SK-N-SH (cell line): ENCODE results near the gene C2orf15. TPM values are rescaled to one million over a fixed set of nuclear protein-coding genes. Genes with fewer than 3 reads are reported as not detected.

Source experiments
- CTCF ChIA-PET: fragments of 300-600, 350-600 bp; formaldehyde crosslinking; extraction: SDS; loops from one replicate; lab custom pipeline; 2021; lab: Yijun Ruan, JAX
- POLR2A ChIA-PET: fragments of 350-600 bp; sonication (Branson Sonifier 250); formaldehyde crosslinking; extraction: SDS; loops from one replicate; lab custom pipeline; 2020; ENCODE audit warnings: antibody characterized with exemption, inconsistent platforms; lab: Yijun Ruan, JAX
- DNase-seq: peaks from one replicate; pipeline ENCODE4 v3.0.0; 2012
- H2AFZ ChIP-seq: fragments of 200-600 bp; sonication (generic); 2 replicates; pipeline ENCODE4 v1.8.1; 2016; ENCODE audit warnings: antibody characterized with exemption, mild to moderate bottlenecking, low read depth
- H3F3A ChIP-seq: fragments of 200-600 bp; sonication (generic); replicated peaks from 2 replicates; pipeline ENCODE3; 2016; ENCODE audit warnings: antibody characterized with exemption, mild to moderate bottlenecking; ENCODE audit not compliant: insufficient read depth
- H3K27ac ChIP-seq, 2 experiments: fragments of 200-500 bp in 1 of 2; fragments of 200-600 bp in 1 of 2; sonication (Bioruptor generic) in 1 of 2; sonication (generic), shearing (Covaris generic) in 1 of 2; 2 replicates each; pipeline versions ENCODE4 v1.5.1 to v1.6.1; 2014 to 2016; ENCODE audit warnings: low read depth in 2 of 2, inconsistent platforms in 1 of 2, low read length in 1 of 2, mild to moderate bottlenecking in 1 of 2, mixed read lengths in 1 of 2
- H3K27me3 ChIP-seq: fragments of 200-600 bp; sonication (generic), shearing (Covaris generic); 2 replicates; pipeline ENCODE4 v1.6.1; 2016; ENCODE audit warnings: mixed run types; ENCODE audit not compliant: insufficient read depth
- H3K36me3 ChIP-seq, 2 experiments: fragments of 200-500 bp in 1 of 2; fragments of 200-600 bp in 1 of 2; sonication (Bioruptor generic) in 1 of 2; sonication (generic) in 1 of 2; replicated peaks in 1 of 2; 2 replicates each; pipeline versions ENCODE3 to v1.5.1; 2014 to 2016; ENCODE audit warnings: low read length in 1 of 2, mild to moderate bottlenecking in 1 of 2; ENCODE audit not compliant: insufficient read depth in 2 of 2, control insufficient read depth in 1 of 2
- H3K4me1 ChIP-seq, 2 experiments: fragments of 200-500 bp in 1 of 2; fragments of 200-600 bp in 1 of 2; sonication (Bioruptor generic) in 1 of 2; sonication (generic), shearing (Covaris generic) in 1 of 2; 2 replicates each; pipeline versions ENCODE4 v1.5.1 to v1.6.1; 2014 to 2016; ENCODE audit warnings: low read depth in 1 of 2, low read length in 1 of 2, mixed run types in 1 of 2; ENCODE audit not compliant: insufficient read depth in 2 of 2, control insufficient read depth in 1 of 2
- H3K4me2 ChIP-seq: fragments of 200-600 bp; sonication (generic), shearing (Covaris generic); 2 replicates; pipeline ENCODE4 v1.6.1; 2017; ENCODE audit warnings: mixed run types
- H3K4me3 ChIP-seq, 2 experiments: fragments of 200-500 bp in 1 of 2; fragments of 200-600 bp in 1 of 2; sonication (Bioruptor generic) in 1 of 2; sonication (generic), shearing (Covaris generic) in 1 of 2; 2 replicates each; pipeline versions ENCODE4 v1.5.1 to v1.8.1; 2014 to 2016; ENCODE audit warnings: low read depth in 2 of 2, inconsistent platforms in 1 of 2, low read length in 1 of 2, mild to moderate bottlenecking in 1 of 2, mixed read lengths in 1 of 2, moderate library complexity in 1 of 2
- H3K79me2 ChIP-seq: fragments of 200-600 bp; sonication (generic); 2 replicates; pipeline ENCODE4 v1.8.1; 2017; ENCODE audit warnings: mild to moderate bottlenecking; ENCODE audit not compliant: insufficient read depth
- H3K9ac ChIP-seq: fragments of 200-600 bp; sonication (generic); 2 replicates; pipeline ENCODE4 v1.6.1; 2017; ENCODE audit warnings: mixed run types
- H3K9me2 ChIP-seq: fragments of 200-600 bp; sonication (generic); 2 replicates; pipeline ENCODE4 v1.6.1; 2017; ENCODE audit warnings: mixed run types
- H3K9me3 ChIP-seq: fragments of 200-600 bp; sonication (generic); 2 replicates; pipeline ENCODE4 v1.6.1; 2017; ENCODE audit warnings: mixed run types, mild to moderate bottlenecking, moderate library complexity
- H4K20me1 ChIP-seq: fragments of 200-600 bp; sonication (generic); 2 replicates; pipeline ENCODE4 v1.6.1; 2017; ENCODE audit warnings: mild to moderate bottlenecking, mixed run types; ENCODE audit not compliant: insufficient read depth
- ELF1 ChIP-seq: IDR thresholded peaks from 2 replicates; pipeline ENCODE4 v1.4.0; 2012
- EZH2phosphoT487 ChIP-seq: fragments of 200-600 bp; sonication (generic); IDR thresholded peaks from 2 replicates; pipeline ENCODE4 v1.6.1; 2017; ENCODE audit warnings: low read depth, mixed run types, mild to moderate bottlenecking, antibody characterized with exemption, moderate library complexity, borderline replicate concordance
- FOSL2 ChIP-seq: IDR thresholded peaks from 2 replicates; pipeline ENCODE4 v1.4.0; 2012; ENCODE audit warnings: low read depth, mild to moderate bottlenecking, moderate library complexity, borderline replicate concordance
- GABPA ChIP-seq: IDR thresholded peaks from 2 replicates; pipeline ENCODE4 v1.4.0; 2012; ENCODE audit warnings: low read depth, mild to moderate bottlenecking
- GATA2 ChIP-seq: sonication (generic); formaldehyde crosslinking; IDR thresholded peaks from 2 replicates; pipeline ENCODE4 v1.5.0; 2020; ENCODE audit warnings: mild to moderate bottlenecking, missing genetic modification reagents
- MAX ChIP-seq: IDR thresholded peaks from 2 replicates; pipeline ENCODE4 v1.4.0; 2012; ENCODE audit warnings: low read depth
- MXI1 ChIP-seq: IDR thresholded peaks from 2 replicates; pipeline ENCODE4 v1.6.1; 2012; ENCODE audit warnings: mild to moderate bottlenecking, low read depth, low read length, improper control_type of control experiment
- NFIC ChIP-seq: IDR thresholded peaks from 2 replicates; pipeline ENCODE4 v1.4.0; 2012; ENCODE audit warnings: borderline replicate concordance
- NRF1 ChIP-seq: IDR thresholded peaks from 2 replicates; pipeline ENCODE4 v1.6.1; 2012; ENCODE audit warnings: low read depth, mild to moderate bottlenecking, low read length
- POLR2AphosphoS5 ChIP-seq: IDR thresholded peaks from 2 replicates; pipeline ENCODE4 v1.6.1; 2012; ENCODE audit warnings: low read depth, low read length
- RAD21 ChIP-seq: IDR thresholded peaks from 2 replicates; pipeline ENCODE4 v1.6.1; 2012; ENCODE audit warnings: mild to moderate bottlenecking, low read length
- RCOR1 ChIP-seq: fragments of 150-350 bp; IDR thresholded peaks from 2 replicates; pipeline ENCODE4 v1.6.1; 2017; ENCODE audit warnings: antibody characterized with exemption, low read length
- RXRA ChIP-seq: IDR thresholded peaks from 2 replicates; pipeline ENCODE4 v1.4.0; 2012; ENCODE audit warnings: low read depth, mild to moderate bottlenecking, borderline replicate concordance
- SIN3A ChIP-seq: IDR thresholded peaks from 2 replicates; pipeline ENCODE4 v1.6.1; 2012; ENCODE audit warnings: low read depth, mild to moderate bottlenecking, low read length, moderate library complexity, borderline replicate concordance
- TCF12 ChIP-seq: IDR thresholded peaks from 2 replicates; pipeline ENCODE4 v1.4.0; 2012
- YY1 ChIP-seq: IDR thresholded peaks from 2 replicates; pipeline ENCODE4 v1.4.0; 2012; ENCODE audit warnings: low read depth, mild to moderate bottlenecking
- WGBS: methylation state at CpG from one replicate; pipeline ENCODE4 v1.1.6; 2017; ENCODE audit warnings: low lambda C conversion rate; 5-methylcytosine and 5-hydroxymethylcytosine counted together
- polyA plus RNA-seq, 3 experiments: library from polyadenylated mRNA; depleted of rRNA; stranded (reverse); fragments of >200 nt; gene quantifications; 2 replicates each; pipeline ENCODE4 v1.2.3, GENCODE V29; 2012
- TF ChIP-seq, protein P1 (sequence below): IDR thresholded peaks from 2 replicates; pipeline ENCODE4 v1.6.1; 2012; ENCODE audit warnings: mild to moderate bottlenecking, low read depth, low read length, moderate library complexity
- TF ChIP-seq, protein P2 (sequence below): IDR thresholded peaks from 2 replicates; pipeline ENCODE4 v1.4.0; 2012; ENCODE audit warnings: low read depth, borderline replicate concordance
- TF ChIP-seq, protein P3 (sequence below): fragments of 200-600 bp; sonication (generic); IDR thresholded peaks from 2 replicates; pipeline ENCODE4 v1.6.1; 2017; ENCODE audit warnings: antibody characterized with exemption, mild to moderate bottlenecking, moderate library complexity

The C2orf15 gene
- polyA plus RNA-seq, 1 of the 3 experiments (the other 2 are of a cell fraction): 0.25 TPM

GRCh38 chr2:99111236-99111635 is 30.3 kb upstream of the C2orf15 start:
- CTCF ChIA-PET: no interaction called here
- Histone ChIP-seq H3K9me2 (no peaks in the 10 kb centered on the region), H3K4me2 (no peak overlapping the region), H3K4me1 (no peaks in the 10 kb centered on the region), H2AFZ (no peak overlapping the region), H3F3A (no peaks in the 10 kb centered on the region), H3K27ac (no peak overlapping the region), H3K27me3 (no peaks in the 10 kb centered on the region), H3K9ac (no peak overlapping the region), H3K4me3 (no peak overlapping the region), H3K79me2 (no peaks in the 10 kb centered on the region), H4K20me1 (no peaks in the 10 kb centered on the region), H3K36me3 (no peaks in the 10 kb centered on the region), H3K9me3 (no peaks in the 10 kb centered on the region)
- POLR2A ChIA-PET: no interaction called here
- 68% methylated on average over 2 of the region's 2 CpGs for WGBS
- DNase-seq: no peak
- TF ChIP-seq ELF1: no peak
- no peak for TF ChIP-seq MXI1
- TF ChIP-seq FOSL2: no peak
- TF ChIP-seq TCF12: no peak
- TF ChIP-seq RCOR1: no peak
- TF ChIP-seq, protein P1, sequence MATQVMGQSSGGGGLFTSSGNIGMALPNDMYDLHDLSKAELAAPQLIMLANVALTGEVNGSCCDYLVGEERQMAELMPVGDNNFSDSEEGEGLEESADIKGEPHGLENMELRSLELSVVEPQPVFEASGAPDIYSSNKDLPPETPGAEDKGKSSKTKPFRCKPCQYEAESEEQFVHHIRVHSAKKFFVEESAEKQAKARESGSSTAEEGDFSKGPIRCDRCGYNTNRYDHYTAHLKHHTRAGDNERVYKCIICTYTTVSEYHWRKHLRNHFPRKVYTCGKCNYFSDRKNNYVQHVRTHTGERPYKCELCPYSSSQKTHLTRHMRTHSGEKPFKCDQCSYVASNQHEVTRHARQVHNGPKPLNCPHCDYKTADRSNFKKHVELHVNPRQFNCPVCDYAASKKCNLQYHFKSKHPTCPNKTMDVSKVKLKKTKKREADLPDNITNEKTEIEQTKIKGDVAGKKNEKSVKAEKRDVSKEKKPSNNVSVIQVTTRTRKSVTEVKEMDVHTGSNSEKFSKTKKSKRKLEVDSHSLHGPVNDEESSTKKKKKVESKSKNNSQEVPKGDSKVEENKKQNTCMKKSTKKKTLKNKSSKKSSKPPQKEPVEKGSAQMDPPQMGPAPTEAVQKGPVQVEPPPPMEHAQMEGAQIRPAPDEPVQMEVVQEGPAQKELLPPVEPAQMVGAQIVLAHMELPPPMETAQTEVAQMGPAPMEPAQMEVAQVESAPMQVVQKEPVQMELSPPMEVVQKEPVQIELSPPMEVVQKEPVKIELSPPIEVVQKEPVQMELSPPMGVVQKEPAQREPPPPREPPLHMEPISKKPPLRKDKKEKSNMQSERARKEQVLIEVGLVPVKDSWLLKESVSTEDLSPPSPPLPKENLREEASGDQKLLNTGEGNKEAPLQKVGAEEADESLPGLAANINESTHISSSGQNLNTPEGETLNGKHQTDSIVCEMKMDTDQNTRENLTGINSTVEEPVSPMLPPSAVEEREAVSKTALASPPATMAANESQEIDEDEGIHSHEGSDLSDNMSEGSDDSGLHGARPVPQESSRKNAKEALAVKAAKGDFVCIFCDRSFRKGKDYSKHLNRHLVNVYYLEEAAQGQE: no peak
- TF ChIP-seq MAX: no peak
- TF ChIP-seq, protein P2, sequence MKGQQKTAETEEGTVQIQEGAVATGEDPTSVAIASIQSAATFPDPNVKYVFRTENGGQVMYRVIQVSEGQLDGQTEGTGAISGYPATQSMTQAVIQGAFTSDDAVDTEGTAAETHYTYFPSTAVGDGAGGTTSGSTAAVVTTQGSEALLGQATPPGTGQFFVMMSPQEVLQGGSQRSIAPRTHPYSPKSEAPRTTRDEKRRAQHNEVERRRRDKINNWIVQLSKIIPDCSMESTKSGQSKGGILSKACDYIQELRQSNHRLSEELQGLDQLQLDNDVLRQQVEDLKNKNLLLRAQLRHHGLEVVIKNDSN: no peak
- TF ChIP-seq EZH2phosphoT487: no peak

DNA sequence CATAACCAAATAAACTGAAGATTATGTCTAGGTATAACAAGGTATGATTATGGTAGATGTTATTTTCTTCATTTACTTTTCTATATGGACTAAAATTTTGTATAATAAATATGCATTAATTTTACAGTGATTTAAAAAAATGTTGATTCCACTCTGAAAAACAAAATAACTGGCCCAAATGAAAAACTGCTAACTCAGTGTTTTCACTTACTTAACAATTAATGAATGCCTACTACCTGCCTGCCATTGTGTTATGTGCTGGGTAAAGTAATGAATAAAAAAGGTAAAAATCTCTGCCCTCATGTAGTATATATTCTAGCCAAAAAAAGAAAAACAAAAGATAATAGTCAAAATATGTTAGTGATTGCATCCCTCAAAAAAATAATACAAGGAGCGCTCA is 29.6 kb upstream of the C2orf15 start:
- Histone ChIP-seq H3K4me3 (no peak overlapping the region), H3K27ac (no peak overlapping the region), H3K36me3 (no peaks in the 10 kb centered on the region), H3K4me1 (no peaks in the 10 kb centered on the region), H3F3A (no peaks in the 10 kb centered on the region), H3K27me3 (no peaks in the 10 kb centered on the region), H3K9me2 (no peaks in the 10 kb centered on the region), H3K9me3 (no peaks in the 10 kb centered on the region), H4K20me1 (no peaks in the 10 kb centered on the region), H3K79me2 (no peaks in the 10 kb centered on the region), H2AFZ (no peak overlapping the region), H3K4me2 (no peak overlapping the region), H3K9ac (no peak overlapping the region)
- POLR2A ChIA-PET: no interaction called here
- CTCF ChIA-PET: no interaction called here
- 97% methylated on average over 1 of the region's 1 CpG for WGBS
- DNase-seq: no peak
- TF ChIP-seq RXRA: no peak
- TF ChIP-seq RAD21: no peak
- TF ChIP-seq, protein P3, sequence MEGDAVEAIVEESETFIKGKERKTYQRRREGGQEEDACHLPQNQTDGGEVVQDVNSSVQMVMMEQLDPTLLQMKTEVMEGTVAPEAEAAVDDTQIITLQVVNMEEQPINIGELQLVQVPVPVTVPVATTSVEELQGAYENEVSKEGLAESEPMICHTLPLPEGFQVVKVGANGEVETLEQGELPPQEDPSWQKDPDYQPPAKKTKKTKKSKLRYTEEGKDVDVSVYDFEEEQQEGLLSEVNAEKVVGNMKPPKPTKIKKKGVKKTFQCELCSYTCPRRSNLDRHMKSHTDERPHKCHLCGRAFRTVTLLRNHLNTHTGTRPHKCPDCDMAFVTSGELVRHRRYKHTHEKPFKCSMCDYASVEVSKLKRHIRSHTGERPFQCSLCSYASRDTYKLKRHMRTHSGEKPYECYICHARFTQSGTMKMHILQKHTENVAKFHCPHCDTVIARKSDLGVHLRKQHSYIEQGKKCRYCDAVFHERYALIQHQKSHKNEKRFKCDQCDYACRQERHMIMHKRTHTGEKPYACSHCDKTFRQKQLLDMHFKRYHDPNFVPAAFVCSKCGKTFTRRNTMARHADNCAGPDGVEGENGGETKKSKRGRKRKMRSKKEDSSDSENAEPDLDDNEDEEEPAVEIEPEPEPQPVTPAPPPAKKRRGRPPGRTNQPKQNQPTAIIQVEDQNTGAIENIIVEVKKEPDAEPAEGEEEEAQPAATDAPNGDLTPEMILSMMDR: no peak
- TF ChIP-seq ELF1: no peak
- no peak for TF ChIP-seq GABPA
- no peak for TF ChIP-seq YY1
- no peak for TF ChIP-seq NRF1
- no peak for TF ChIP-seq POLR2AphosphoS5
- no peak for TF ChIP-seq SIN3A
- no peak for TF ChIP-seq GATA2 (CRISPR knock-in tag)
- TF ChIP-seq EZH2phosphoT487: no peak
- TF ChIP-seq, protein P1: no peak
- no peak for TF ChIP-seq NFIC
- TF ChIP-seq FOSL2: no peak
